CD4-positive, alpha-beta T cell treated with Interferon gamma for 1 hour (primary cell): ENCODE data around the gene UBE2E1.
"Not testable (repeated sequence)": the region's sequence is repeated elsewhere in the genome, so short reads cannot be mapped to it uniquely, and the experiment has no call there.

Experiments used
- DNase-seq: peaks from one replicate; pipeline ENCODE4 v3.0.0-alpha.2; 2020

UBE2E1 gene

DNA sequence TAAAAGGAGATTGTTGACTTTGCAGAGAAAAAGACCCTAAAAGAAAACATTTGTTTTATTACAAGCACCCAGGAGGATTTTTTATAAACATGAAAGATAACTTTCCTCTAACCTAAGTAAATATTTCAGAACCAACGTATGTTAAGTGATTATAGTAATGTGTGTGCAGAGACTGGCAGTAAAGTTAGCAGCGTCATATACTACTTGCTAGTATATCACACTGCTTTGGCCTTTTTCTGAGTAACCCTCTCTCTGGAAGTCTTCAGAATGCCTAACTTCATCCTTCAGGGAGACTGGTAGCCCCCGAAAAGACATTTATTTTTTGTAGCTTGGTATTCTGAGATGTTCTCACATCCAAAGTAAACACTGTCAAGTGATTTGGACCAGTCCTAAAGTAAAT, 17.9 kb downstream of the UBE2E1 start:
- no peak for DNase-seq

DNA sequence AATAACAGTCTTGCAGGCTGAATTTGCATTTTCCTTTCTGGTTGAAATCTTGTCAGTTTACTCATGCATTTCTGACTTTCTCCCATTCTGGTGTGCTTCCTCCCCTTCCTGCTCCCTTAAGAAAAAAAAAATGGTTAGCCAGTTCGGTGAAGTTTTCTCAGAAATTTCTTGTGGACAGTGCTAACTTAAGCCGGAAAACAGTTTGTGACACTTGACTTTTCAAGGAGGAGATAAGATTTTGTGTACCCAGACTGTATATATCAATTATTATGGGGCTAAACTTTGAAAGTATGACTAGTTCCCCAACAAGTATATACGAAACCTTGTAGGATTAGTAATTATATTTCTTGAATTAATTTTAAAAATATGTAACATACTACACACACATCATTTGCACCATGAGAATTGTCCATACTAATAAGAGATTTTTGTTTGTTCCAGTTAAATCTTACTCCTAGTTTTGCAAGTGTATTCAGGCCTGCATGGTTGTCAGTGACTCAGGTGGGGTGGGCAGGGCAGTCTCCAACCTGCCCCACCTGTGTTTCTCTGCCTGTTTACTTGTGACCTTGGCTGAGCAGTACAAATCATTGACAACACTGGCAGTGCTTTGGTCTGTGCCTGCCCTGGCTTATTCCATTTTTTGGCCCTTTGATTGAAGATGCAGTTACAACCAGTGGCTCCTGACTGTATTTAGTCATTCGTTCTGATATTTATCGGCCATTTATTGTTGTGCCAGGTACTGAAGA, 19.1 kb downstream of the UBE2E1 start:
- DNase-seq: no peak

- no peak for DNase-seq
Observed at GRCh38 chr3:23825802-23826201, 20.0 kb downstream of the UBE2E1 start.

DNA sequence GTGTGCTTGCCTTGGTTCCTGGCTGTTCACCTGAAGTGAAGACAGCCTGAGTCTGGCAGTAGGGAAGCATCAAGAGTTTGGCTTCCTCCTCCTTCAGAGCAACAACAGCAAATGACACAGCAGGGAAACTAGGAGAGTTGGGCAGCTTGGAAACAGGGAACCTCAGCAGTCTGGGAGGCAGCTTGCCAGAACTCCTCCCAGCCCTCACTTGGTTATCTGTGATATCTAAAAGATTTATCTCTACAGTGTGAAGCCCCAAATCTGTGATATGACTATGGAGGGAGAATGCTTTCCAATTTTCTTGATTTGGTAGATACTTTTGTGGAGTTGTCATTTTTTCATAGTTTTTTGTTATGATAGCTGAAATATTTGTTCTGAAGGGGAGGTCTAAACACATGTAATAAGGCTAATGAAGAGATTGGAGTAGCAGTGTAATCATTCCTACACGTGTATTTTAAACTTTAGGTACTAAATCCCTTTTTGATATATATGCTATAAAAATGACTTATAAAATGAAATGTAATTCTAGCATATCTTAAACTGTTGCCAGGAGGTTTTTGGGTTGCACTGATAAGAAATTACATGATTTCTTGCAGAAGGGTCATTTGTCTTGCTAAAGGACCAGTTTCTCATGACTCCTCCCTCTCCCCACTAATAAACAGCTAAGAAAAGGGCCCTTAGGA, 20.8 kb downstream of the UBE2E1 start:
- no peak for DNase-seq

GRCh38 chr3:23829242-23829934, 23.6 kb downstream of the UBE2E1 start:
- DNase-seq: no peak

- DNase-seq: no peak
Observed at GRCh38 chr3:23830869-23831484, 25.2 kb downstream of the UBE2E1 start.

GRCh38 chr3:23831517-23832394, 26.0 kb downstream of the UBE2E1 start:
- no peak for DNase-seq

DNA sequence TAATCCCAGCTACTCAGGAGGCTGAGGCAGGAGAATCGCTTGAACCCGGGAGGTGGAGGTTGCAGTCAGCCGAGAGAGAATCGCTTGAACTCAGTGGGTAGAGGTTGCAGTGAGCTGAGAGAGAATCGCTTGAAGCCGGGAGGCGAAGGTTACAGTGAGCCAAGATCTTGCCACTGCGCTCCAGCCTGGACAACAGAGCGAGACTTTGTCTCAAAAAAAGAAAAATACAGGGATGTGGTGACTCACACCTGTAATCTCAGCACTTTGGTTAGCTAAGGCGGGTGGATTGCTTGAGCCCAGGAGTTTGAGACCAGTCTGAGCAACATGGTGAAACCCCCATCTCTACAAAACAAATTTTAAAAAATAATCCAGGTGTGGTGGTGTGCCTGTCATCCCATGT, 26.8 kb downstream of the UBE2E1 start:
- DNase-seq: no peak

GRCh38 chr3:23834082-23834870, 28.5 kb downstream of the UBE2E1 start:
- no peak for DNase-seq

- DNase-seq: no peak
Observed at GRCh38 chr3:23835087-23835486, 29.3 kb downstream of the UBE2E1 start.

GRCh38 chr3:23835802-23836201, 30.0 kb downstream of the UBE2E1 start:
- DNase-seq: no peak

- DNase-seq: no peak
Observed at GRCh38 chr3:23836536-23837230, 30.9 kb downstream of the UBE2E1 start.

DNA sequence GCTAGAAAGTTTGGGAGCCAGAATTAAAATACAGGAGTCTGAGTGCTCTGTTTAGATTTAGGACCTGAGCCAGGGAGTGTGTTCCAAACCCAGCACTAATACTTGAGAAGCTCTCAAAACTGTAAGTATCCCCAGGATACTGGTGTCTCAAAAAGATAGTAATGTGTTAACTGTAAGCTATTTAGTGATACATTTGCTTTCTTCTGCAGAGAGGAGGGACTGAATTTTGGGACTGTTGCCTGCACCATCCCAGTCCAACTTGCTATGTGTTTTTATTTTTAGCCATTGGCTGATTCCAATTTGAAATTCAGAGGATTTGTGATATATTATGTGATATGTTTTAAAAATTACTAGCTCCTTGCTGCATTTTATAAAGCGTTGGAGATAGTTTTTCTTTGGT, 31.5 kb downstream of the UBE2E1 start:
- no peak for DNase-seq

DNA sequence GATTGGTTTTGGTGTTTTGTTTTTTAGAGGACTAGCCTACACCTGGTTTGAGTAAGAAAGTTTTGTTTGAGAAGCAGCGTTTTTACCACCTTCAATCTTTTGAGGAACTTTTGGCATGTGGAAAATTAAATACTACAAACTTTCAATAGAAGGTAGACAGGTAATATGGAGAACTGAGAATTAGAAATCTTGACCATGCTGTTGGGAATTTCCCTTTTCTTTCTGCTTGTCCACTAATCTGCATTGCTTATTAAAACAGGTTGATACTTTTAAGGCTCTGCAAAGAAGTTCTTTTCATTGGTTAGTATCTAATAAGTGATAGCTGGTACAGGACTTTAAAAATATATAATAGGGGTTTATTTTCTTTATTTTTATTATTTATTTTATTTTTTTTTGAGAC, 31.9 kb downstream of the UBE2E1 start:
- DNase-seq: no peak

- no peak for DNase-seq
Observed at GRCh38 chr3:23840521-23840920, 34.8 kb downstream of the UBE2E1 start.

DNA sequence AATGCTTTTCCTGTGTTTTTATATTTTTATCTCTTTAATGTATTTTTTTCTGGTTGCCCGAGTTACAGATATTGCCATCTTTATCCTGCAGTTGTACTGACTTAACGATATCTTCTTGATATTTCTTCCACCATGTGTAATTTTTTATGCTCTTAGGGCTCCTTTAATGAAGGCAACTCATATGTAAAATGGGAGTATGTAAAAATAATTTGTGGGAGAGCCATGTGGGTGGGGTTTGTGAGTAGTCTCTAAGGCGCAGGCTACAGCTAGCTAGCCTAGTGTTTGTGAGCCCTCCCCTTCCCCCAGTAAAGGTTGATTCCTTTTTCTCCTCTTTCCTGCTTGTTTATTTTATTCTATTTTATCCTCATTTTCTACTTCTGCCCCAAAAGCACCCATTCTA, 38.1 kb downstream of the UBE2E1 start:
- DNase-seq: no peak

DNA sequence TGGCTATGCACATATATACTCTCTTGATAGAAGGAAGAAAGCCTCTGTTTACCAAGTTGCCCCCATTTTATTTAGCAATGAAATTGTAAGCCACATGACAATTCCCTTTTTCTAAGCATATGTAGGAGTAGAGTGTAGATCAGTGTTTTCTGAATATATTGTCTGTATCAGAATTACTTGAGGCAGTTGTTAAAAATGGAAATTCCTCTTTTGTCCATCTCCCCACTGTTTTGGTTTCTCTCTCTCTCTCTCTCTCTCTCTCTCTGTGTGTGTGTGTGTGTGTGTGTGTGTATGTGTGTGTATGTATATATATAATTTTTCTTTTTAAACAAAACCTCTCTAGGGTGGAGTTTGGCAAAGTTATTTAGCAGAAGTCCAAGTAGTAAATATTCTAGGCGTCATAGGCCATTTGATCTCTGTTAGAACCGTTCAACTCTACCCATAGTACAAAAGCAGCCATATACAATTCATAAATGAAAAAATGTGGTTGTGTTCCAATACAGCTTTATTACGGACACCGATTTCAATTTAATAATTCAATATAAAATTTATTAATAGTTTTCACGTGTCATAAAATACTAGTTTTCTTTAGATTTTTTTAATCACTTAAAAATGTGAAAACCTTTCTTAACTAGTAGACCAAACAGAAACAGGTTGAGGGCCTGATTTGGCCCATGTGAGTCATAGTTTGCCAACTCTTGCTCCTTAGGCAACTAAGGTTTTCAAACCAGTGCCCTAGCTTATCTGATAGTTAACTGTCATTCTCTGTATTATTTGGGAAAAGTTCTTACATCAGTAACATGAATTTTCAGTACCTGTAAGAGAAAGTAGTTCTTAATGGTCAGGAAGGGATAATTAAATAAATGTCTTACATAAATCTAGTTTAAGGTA, 39.8 kb downstream of the UBE2E1 start:
- DNase-seq: no peak

GRCh38 chr3:23849462-23849861, 43.7 kb downstream of the UBE2E1 start:
- not testable (repeated sequence) for DNase-seq

DNA sequence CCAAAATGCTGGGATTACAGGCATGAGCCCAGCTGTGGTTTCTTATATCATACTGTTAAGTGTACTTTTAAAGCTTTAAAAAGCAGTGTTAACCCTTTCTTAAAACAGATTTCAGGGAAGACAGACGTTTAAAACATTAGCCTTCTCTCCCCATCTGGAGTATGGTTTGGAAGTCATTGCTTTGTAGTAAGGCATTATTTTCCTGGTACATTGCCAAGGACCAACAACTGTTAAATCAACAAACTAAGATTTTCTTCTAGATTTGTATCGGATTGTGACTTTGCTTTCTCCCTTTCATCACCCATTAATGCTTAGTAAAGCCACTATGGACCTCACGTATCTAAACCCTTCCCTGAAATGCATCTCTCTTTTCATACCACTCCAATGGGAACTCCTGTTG, 50.5 kb downstream of the UBE2E1 start:
- no peak for DNase-seq
